Colonic mucosa (tissue), 4 donors: Measurements from ENCODE around the gene ZFYVE21. TPM values are rescaled to one million over a fixed set of nuclear protein-coding genes. Genes with fewer than 3 reads are reported as not detected.

Experiments
- DNase-seq: peaks from one replicate; pipeline ENCODE4 v3.0.0-alpha.2; 2020
- H3K27ac ChIP-seq: fragments of 200-600 bp; one replicate; pipeline ENCODE4 v1.8.0; 2021
- H3K27me3 ChIP-seq: fragments of 200-600 bp; one replicate; pipeline ENCODE4 v1.8.0; 2021
- H3K36me3 ChIP-seq: fragments of 200-600 bp; one replicate; pipeline ENCODE4 v1.8.0; 2021
- H3K4me1 ChIP-seq: fragments of 200-600 bp; one replicate; pipeline ENCODE4 v1.8.0; 2021; ENCODE audit warnings: mild to moderate bottlenecking
- H3K4me3 ChIP-seq: fragments of 200-600 bp; one replicate; pipeline ENCODE4 v1.8.0; 2021
- H3K9ac ChIP-seq, 2 donors: one replicate each; pipeline ENCODE4 v1.7.0; 2013; ENCODE audit warnings: control low read depth in 2 of 2, low read depth in 2 of 2, low read length in 2 of 2
- H3K9me3 ChIP-seq: fragments of 200-600 bp; one replicate; pipeline ENCODE4 v1.8.0; 2021
- CTCF ChIP-seq: fragments of 200-600 bp; IDR thresholded peaks from one replicate; pipeline ENCODE4 v1.8.0; 2022; ENCODE audit warnings: antibody characterized with exemption, mild to moderate bottlenecking
- intact Hi-C: fragments of 100-400 bp; cut with DNase I; formaldehyde crosslinking; loops from one replicate; pipeline ENCODE4 v1.14.1; 2022
- total RNA-seq, 2 donors: library from RNA; stranded (reverse); fragmentation: NEBNext Ultra II Directional in 1 of 2; extraction: Animal tissue kit (Norgen Biotek cat#: 25700) in 1 of 2; gene quantifications; one replicate each; pipeline ENCODE4 v1.2.1, GENCODE V29; 2021
- donor health status: healthy.
- donor health status: DM: no; HTN: no; CAD: no.
- donor health status: DM: no; HTN: no; CAD: no.

ZFYVE21 gene
- total RNA-seq, 2 donors from 2014 or later: 49.3 to 68.9 TPM

GRCh38 chr14:103755060-103755459 is 39.5 kb downstream of the ZFYVE21 start:
- DNase-seq: no peak
- intact Hi-C loops: no loop called here
- H3K9ac ChIP-seq: no peak overlapping the region
- no peaks in the 10 kb centered on the region for H3K9me3 ChIP-seq
- no peak for TF ChIP-seq CTCF
- no peak overlapping the region for H3K4me3 ChIP-seq
- no peaks in the 10 kb centered on the region for H3K27me3 ChIP-seq
- H3K36me3 ChIP-seq: no peaks in the 10 kb centered on the region
- H3K27ac ChIP-seq: no peak overlapping the region
- no peaks in the 10 kb centered on the region for H3K4me1 ChIP-seq

GRCh38 chr14:103758059-103758776 is 42.6 kb downstream of the ZFYVE21 start:
- Histone ChIP-seq H3K36me3 (no peaks in the 10 kb centered on the region), H3K4me1 (no peaks in the 10 kb centered on the region), H3K9me3 (no peaks in the 10 kb centered on the region), H3K27me3 (no peaks in the 10 kb centered on the region), H3K27ac (no peak overlapping the region), H3K4me3 (no peak overlapping the region), H3K9ac (no peak overlapping the region)
- TF ChIP-seq CTCF: no peak
- intact Hi-C loops: no loop called here
- DNase-seq: no peak

GRCh38 chr14:103762036-103762435 is 46.4 kb downstream of the ZFYVE21 start:
- Histone ChIP-seq H3K9me3 (no peaks in the 10 kb centered on the region), H3K4me1 (no peaks in the 10 kb centered on the region), H3K4me3 (no peak overlapping the region), H3K27ac (no peak overlapping the region), H3K36me3 (no peaks in the 10 kb centered on the region), H3K27me3 (no peaks in the 10 kb centered on the region), H3K9ac (no peak overlapping the region)
- intact Hi-C loops: no loop called here
- TF ChIP-seq CTCF: no peak
- DNase-seq: no peak

GRCh38 chr14:103762541-103762940 is 46.9 kb downstream of the ZFYVE21 start:
- Histone ChIP-seq H3K9ac (no peak overlapping the region), H3K27me3 (no peaks in the 10 kb centered on the region), H3K4me3 (no peak overlapping the region), H3K36me3 (no peaks in the 10 kb centered on the region), H3K4me1 (no peaks in the 10 kb centered on the region), H3K27ac (no peak overlapping the region), H3K9me3 (no peaks in the 10 kb centered on the region)
- no peak for DNase-seq
- intact Hi-C loops: no loop called here
- TF ChIP-seq CTCF: no peak

GRCh38 chr14:103763730-103764488 is 48.3 kb downstream of the ZFYVE21 start:
- intact Hi-C loops: no loop called here
- Histone ChIP-seq H3K9ac (no peak overlapping the region), H3K4me3 (no peak overlapping the region), H3K27ac (no peak overlapping the region), H3K27me3 (no peaks in the 10 kb centered on the region), H3K4me1 (no peaks in the 10 kb centered on the region), H3K36me3 (no peaks in the 10 kb centered on the region), H3K9me3 (no peaks in the 10 kb centered on the region)
- DNase-seq: no peak
- TF ChIP-seq CTCF: no peak
